MCF 10A (cell line): Measurements from ENCODE around the gene SLC51A. TPM values are rescaled to one million over a fixed set of nuclear protein-coding genes. Genes with fewer than 3 reads are reported as not detected.

Experiments used
- BruUV-seq: library from RNA; stranded (reverse); fragments of 400-500 nt; replicated peaks from 2 replicates; lab custom pipeline; 2021; lab: Mats Ljungman, UMichigan
- CTCF ChIA-PET: fragments of 300-600 bp; sonication (Branson Sonifier 250); formaldehyde crosslinking; extraction: SDS; loops from one replicate; lab custom pipeline; 2021; ENCODE audit warnings: antibody characterized with exemption, inconsistent platforms; lab: Yijun Ruan, JAX
- POLR2A ChIA-PET: fragments of 300-600, 350-650 bp; sonication (Branson Sonifier 250); formaldehyde crosslinking; extraction: SDS; loops from one replicate; lab custom pipeline; 2020; ENCODE audit warnings: antibody characterized with exemption, inconsistent platforms; lab: Yijun Ruan, JAX
- DNase-seq: peaks from one replicate; pipeline ENCODE4 v3.0.0-alpha.2; 2018; ENCODE audit not compliant: unreplicated experiment
- H3K27ac Mint-ChIP-seq: one replicate; pipeline ENCODE4 v1.8.0; 2022; ENCODE audit warnings: mild to moderate bottlenecking, low read depth, mixed read lengths; ENCODE audit not compliant: unreplicated experiment
- H3K27me3 Mint-ChIP-seq: one replicate; pipeline ENCODE4 v1.8.0; 2022; ENCODE audit warnings: mixed read lengths; ENCODE audit not compliant: insufficient read depth, unreplicated experiment
- H3K36me3 Mint-ChIP-seq: one replicate; pipeline ENCODE4 v1.8.0; 2022; ENCODE audit warnings: mild to moderate bottlenecking, moderate library complexity, mixed read lengths; ENCODE audit not compliant: insufficient read depth, unreplicated experiment
- H3K4me1 Mint-ChIP-seq: one replicate; pipeline ENCODE4 v1.8.0; 2022; ENCODE audit warnings: mixed read lengths; ENCODE audit not compliant: insufficient read depth, unreplicated experiment
- H3K4me3 Mint-ChIP-seq: one replicate; pipeline ENCODE4 v1.8.0; 2022; ENCODE audit warnings: mild to moderate bottlenecking, moderate library complexity, mixed read lengths; ENCODE audit not compliant: unreplicated experiment
- H3K9me3 Mint-ChIP-seq: one replicate; pipeline ENCODE4 v1.8.0; 2022; ENCODE audit warnings: mixed read lengths; ENCODE audit not compliant: unreplicated experiment
- intact Hi-C: fragments of 100-400 bp; cut with micrococcal nuclease; formaldehyde crosslinking; loops from 2 replicates; pipeline ENCODE4 v1.14.1; 2022
- total RNA-seq: library from RNA; stranded (reverse); gene quantifications from 2 replicates; pipeline ENCODE4 v1.2.3, GENCODE V29; 2022
- TF ChIP-seq, protein P1 (sequence below): fragments of 200-600 bp; IDR thresholded peaks from one replicate; pipeline ENCODE4 v1.8.0; 2022; ENCODE audit warnings: antibody characterized with exemption, mild to moderate bottlenecking; ENCODE audit not compliant: unreplicated experiment

Gene SLC51A
- total RNA-seq, 1 experiment from 2014 or later, result not detected

DNA sequence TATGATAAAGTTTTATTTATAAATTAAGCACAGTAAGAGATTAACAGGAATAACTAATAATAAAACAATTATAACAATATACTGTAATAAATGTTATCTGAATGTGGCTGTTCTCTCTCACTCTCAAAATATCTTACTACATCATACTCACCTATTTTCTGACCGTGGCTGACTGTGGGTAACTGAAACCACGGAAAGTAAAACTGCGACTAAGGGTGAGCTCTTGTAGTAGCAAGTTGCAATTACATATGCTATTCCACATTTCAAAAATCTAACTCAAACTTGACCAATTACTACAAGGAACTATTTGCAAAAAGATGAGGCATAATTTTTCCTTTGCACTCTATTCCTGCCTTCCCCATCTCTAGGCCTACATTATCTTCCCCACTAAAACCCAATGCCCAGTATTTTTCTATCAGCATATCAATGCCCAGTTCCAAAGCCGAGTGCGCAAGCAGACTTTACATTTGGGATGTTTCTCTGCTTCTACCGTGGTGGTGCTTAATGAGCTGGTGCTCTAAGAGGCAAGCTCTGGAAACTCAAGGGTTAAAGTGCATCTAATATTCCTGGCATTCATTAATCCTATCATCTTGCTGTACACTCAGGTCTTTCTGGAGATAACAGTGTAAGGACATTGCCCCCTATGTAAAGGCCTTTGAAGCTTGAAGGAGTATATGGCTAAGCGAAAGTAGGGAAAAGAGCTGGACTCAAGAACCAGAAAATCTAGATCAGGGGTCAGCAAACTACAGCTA, 64.5 kb downstream of the SLC51A start:
- Mint-ChIP-seq H3K4me1 (peaks cover 27% of the 10 kb centered on the region), H3K9me3 (no peaks in the 10 kb centered on the region), H3K27ac (no peak overlapping the region), H3K36me3 (peaks cover under 1% of the 10 kb centered on the region), H3K4me3 (no peak overlapping the region), H3K27me3 (no peaks in the 10 kb centered on the region)
- ChIA-PET POLR2A (interaction anchor here (0.6 to 2.3 kb wide), 7 partner anchors 7 to 222 kb away, joined by 3 to 13 read pairs (median 4); partner anchors contain the start of genes PCYT1A, RNF168 and TM4SF19), CTCF (interaction anchor here (0.9 to 1.3 kb wide), 2 partner anchors 17 to 29 kb away, joined by 3 read pairs; no protein-coding TSS in a partner anchor)
- BruUV-seq, result no TSS peak
- TF ChIP-seq, protein P1, sequence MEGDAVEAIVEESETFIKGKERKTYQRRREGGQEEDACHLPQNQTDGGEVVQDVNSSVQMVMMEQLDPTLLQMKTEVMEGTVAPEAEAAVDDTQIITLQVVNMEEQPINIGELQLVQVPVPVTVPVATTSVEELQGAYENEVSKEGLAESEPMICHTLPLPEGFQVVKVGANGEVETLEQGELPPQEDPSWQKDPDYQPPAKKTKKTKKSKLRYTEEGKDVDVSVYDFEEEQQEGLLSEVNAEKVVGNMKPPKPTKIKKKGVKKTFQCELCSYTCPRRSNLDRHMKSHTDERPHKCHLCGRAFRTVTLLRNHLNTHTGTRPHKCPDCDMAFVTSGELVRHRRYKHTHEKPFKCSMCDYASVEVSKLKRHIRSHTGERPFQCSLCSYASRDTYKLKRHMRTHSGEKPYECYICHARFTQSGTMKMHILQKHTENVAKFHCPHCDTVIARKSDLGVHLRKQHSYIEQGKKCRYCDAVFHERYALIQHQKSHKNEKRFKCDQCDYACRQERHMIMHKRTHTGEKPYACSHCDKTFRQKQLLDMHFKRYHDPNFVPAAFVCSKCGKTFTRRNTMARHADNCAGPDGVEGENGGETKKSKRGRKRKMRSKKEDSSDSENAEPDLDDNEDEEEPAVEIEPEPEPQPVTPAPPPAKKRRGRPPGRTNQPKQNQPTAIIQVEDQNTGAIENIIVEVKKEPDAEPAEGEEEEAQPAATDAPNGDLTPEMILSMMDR, result no peak
- intact Hi-C loops, result no loop called here
- DNase-seq, result no peak

DNA sequence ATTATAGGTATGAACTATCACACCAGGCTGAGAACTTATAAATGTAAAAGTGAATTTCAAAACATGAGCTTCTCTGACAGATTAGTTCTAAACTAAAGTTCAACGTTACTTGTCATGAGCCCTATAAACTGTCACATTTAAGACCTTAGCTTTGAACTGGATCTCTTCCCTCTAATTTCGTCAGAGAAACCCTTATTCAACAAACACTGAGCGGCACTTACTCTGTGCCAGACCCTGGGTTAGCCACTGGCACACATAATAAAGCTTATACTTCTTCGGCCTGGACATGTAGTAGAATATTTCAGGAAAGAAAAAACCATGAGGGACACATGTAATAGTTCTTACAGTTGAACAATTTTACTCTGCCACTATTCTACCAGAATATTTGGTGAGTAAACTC, 65.6 kb downstream of the SLC51A start:
- Mint-ChIP-seq H3K9me3 (no peaks in the 10 kb centered on the region), H3K27me3 (no peaks in the 10 kb centered on the region), H3K36me3 (peaks cover 10% of the 10 kb centered on the region), H3K4me3 (no peak overlapping the region), H3K27ac (no peak overlapping the region), H3K4me1 (peaks cover 32% of the 10 kb centered on the region)
- intact Hi-C loops, result no loop called here
- DNase-seq, result no peak
- BruUV-seq, result no TSS peak
- TF ChIP-seq, protein P1, result no peak
- POLR2A ChIA-PET, result interaction anchor here (0.6 to 2.3 kb wide), 6 partner anchors 9 to 221 kb away, joined by 3 to 11 read pairs (median 4); partner anchors contain the start of genes RNF168 and TM4SF19
- CTCF ChIA-PET, result interaction anchor here (0.6 to 1.3 kb wide), 6 partner anchors 19 to 1086 kb away, joined by 3 read pairs; no protein-coding TSS in a partner anchor

Other genes starting within 250 kb of the SLC51A start
- gene TFRC, start 134.4 kb upstream of the SLC51A start, total RNA-seq, result 72.9 and 108 TPM in 2 replicates
- not detected in 2 replicates for gene ZDHHC19, start 5.1 kb upstream of the SLC51A start, total RNA-seq
- gene PCYT1A, start 71.2 kb downstream of the SLC51A start, total RNA-seq, result 64.5 and 78.1 TPM in 2 replicates
- 22.3 and 23.5 TPM in 2 replicates for gene DYNLT2B, start 101.7 kb downstream of the SLC51A start, total RNA-seq
- gene TM4SF19, start 121.9 kb downstream of the SLC51A start, total RNA-seq, result 2.4 and 7.3 TPM in 2 replicates
- gene UBXN7, start 215.9 kb downstream of the SLC51A start, total RNA-seq, result 64.7 and 71.6 TPM in 2 replicates